B cell (primary cell): ENCODE measurements around the gene CDK5R2. TPM values are rescaled to one million over a fixed set of nuclear protein-coding genes. Genes with fewer than 3 reads are reported as not detected.

Experiments
- ATAC-seq: fragments of 200-7000 bp; cut with Tn5 transposase; one replicate; pipeline ENCODE4 v1.10.0; 2021; ENCODE audit warnings: low read depth, mild to moderate bottlenecking, moderate number of reproducible peaks, moderate library complexity
- CTCF ChIA-PET: fragments of 350-600 bp; sonication (Branson Sonifier 250); formaldehyde crosslinking; loops from one replicate; lab custom pipeline; 2021; ENCODE audit warnings: antibody characterized with exemption, inconsistent platforms; lab: Charles Lee
- POLR2A ChIA-PET: fragments of 350-600 bp; sonication (Branson Sonifier 250); formaldehyde crosslinking; loops from one replicate; lab custom pipeline; 2021; ENCODE audit warnings: antibody characterized with exemption; lab: Charles Lee
- DNase-seq: peaks from one replicate; pipeline ENCODE4 v3.0.0; 2013
- H2AFZ ChIP-seq: 2 replicates; pipeline ENCODE4 v1.6.1; 2012; ENCODE audit warnings: mild to moderate bottlenecking, low read depth, low read length; ENCODE audit not compliant: insufficient read depth, poor library complexity, severe bottlenecking
- H3K27ac ChIP-seq, 2 donors: 1 replicate in 1 of 2; 2 replicates in 1 of 2; pipeline ENCODE4 v1.5.1; 2012 to 2013; ENCODE audit warnings: low read length in 2 of 2, mild to moderate bottlenecking in 2 of 2, moderate library complexity in 1 of 2
- H3K27me3 ChIP-seq, 4 experiments: fragments of 200-600 bp in 1 of 4; sonication (generic) in 1 of 4; replicated peaks in 1 of 4; 1 replicate in 2 of 4; 2 replicates in 2 of 4; pipeline versions ENCODE4 v1.6.1 to v1.7.0; 2013 to 2016; ENCODE audit warnings: low read length in 3 of 4, mild to moderate bottlenecking in 2 of 4, mixed read lengths in 1 of 4, moderate library complexity in 1 of 4; ENCODE audit not compliant: insufficient read depth in 4 of 4, control insufficient read depth in 3 of 4; ENCODE audit errors: control extremely low read depth in 1 of 4
- H3K36me3 ChIP-seq, 2 experiments: replicated peaks in 1 of 2; 1 replicate in 1 of 2; 2 replicates in 1 of 2; pipeline versions ENCODE4 v1.6.1 to v1.7.1; 2013; ENCODE audit warnings: low read length in 1 of 2; ENCODE audit not compliant: insufficient read depth in 2 of 2, control insufficient read depth in 1 of 2; ENCODE audit errors: control extremely low read depth in 1 of 2, extremely low read depth in 1 of 2
- H3K4me1 ChIP-seq, 2 donors: fragments of 200-600 bp in 1 of 2; sonication (generic) in 1 of 2; 1 replicate in 1 of 2; 2 replicates in 1 of 2; pipeline versions ENCODE4 v1.5.1 to v1.6.1; 2013 to 2017; ENCODE audit warnings: low read length in 2 of 2; ENCODE audit not compliant: control insufficient read depth in 2 of 2, insufficient read depth in 2 of 2
- H3K4me2 ChIP-seq: replicated peaks from 2 replicates; pipeline ENCODE3; 2012; ENCODE audit warnings: mild to moderate bottlenecking, low read depth, low read length; ENCODE audit not compliant: poor library complexity, severe bottlenecking
- H3K4me3 ChIP-seq, 5 experiments: fragments of 200-600 bp in 1 of 5; sonication (generic) in 1 of 5; 1 replicate in 3 of 5; 2 replicates in 2 of 5; pipeline versions ENCODE4 v1.5.1 to v1.7.0; 2011 to 2016; ENCODE audit warnings: low read length in 4 of 5, mild to moderate bottlenecking in 4 of 5, low read depth in 2 of 5, control low read depth in 1 of 5, moderate library complexity in 1 of 5; ENCODE audit not compliant: insufficient read depth in 1 of 5; ENCODE audit errors: control extremely low read depth in 1 of 5, extremely low read depth in 1 of 5
- H3K79me2 ChIP-seq: fragments of 200-600 bp; sonication (generic); one replicate; pipeline ENCODE4 v1.6.0; 2016; ENCODE audit warnings: low read length; ENCODE audit not compliant: control insufficient read depth, insufficient read depth
- H3K9ac ChIP-seq: fragments of 200-600 bp; sonication (generic); 2 replicates; pipeline ENCODE4 v1.6.1; 2017; ENCODE audit warnings: mild to moderate bottlenecking, low read length, moderate library complexity
- H3K9me3 ChIP-seq, 3 donors: one replicate each; pipeline versions ENCODE4 v1.6.1 to v1.7.1; 2013; ENCODE audit warnings: low read length in 2 of 3; ENCODE audit not compliant: control insufficient read depth in 2 of 3, insufficient read depth in 1 of 3; ENCODE audit errors: control extremely low read depth in 1 of 3
- H4K20me1 ChIP-seq: 2 replicates; pipeline ENCODE4 v1.6.0; 2012; ENCODE audit warnings: mild to moderate bottlenecking, low read length; ENCODE audit not compliant: insufficient read depth, control insufficient read depth, poor library complexity, severe bottlenecking
- H3K27ac Mint-ChIP-seq: one replicate; pipeline ENCODE4 v1.8.0; 2021; ENCODE audit warnings: mixed read lengths
- H3K27me3 Mint-ChIP-seq: one replicate; pipeline ENCODE4 v1.8.0; 2021; ENCODE audit warnings: mixed read lengths
- H3K4me1 Mint-ChIP-seq: one replicate; pipeline ENCODE4 v1.8.0; 2021; ENCODE audit warnings: mixed read lengths
- H3K4me3 Mint-ChIP-seq: one replicate; pipeline ENCODE4 v1.8.0; 2021; ENCODE audit warnings: mixed read lengths
- H3K9me3 Mint-ChIP-seq: one replicate; pipeline ENCODE4 v1.8.0; 2022; ENCODE audit warnings: mixed read lengths; ENCODE audit not compliant: insufficient read depth
- CTCF ChIP-seq: fragments of 200-600 bp; IDR thresholded peaks from one replicate; pipeline ENCODE4 v1.8.0; 2022; ENCODE audit warnings: antibody characterized with exemption, mild to moderate bottlenecking
- EZH2 ChIP-seq: IDR thresholded peaks from 2 replicates; pipeline ENCODE4 v1.6.1; 2012; ENCODE audit warnings: borderline replicate concordance, low read depth, mild to moderate bottlenecking, moderate library complexity, low read length; ENCODE audit not compliant: insufficient read depth, poor library complexity, severe bottlenecking
- WGBS: methylation state at CpG from one replicate; pipeline ENCODE4 v1.1.5; 2013; ENCODE audit warnings: missing lambda C conversion rate; ENCODE audit not compliant: insufficient coverage; 5-methylcytosine and 5-hydroxymethylcytosine counted together
- intact Hi-C: fragments of 100-400 bp; cut with micrococcal nuclease; formaldehyde crosslinking; loops from one replicate; pipeline ENCODE4 v1.10.0; 2022
- polyA plus RNA-seq: library from polyadenylated mRNA; depleted of rRNA; stranded (reverse); fragments of >200 nt; gene quantifications from 2 replicates; pipeline ENCODE4 v1.2.3, GENCODE V29; 2012
- total RNA-seq, 2 donors: library from RNA; stranded (reverse); fragments of 120-200 nt in 1 of 2; gene quantifications; 1 replicate in 1 of 2; 2 replicates in 1 of 2; pipeline versions ENCODE4 v1.2.3 to v1.2.4, GENCODE V29; 2013 to 2022

CDK5R2 gene
- total and polyA plus RNA-seq, 2 donors (not counting 1 experiment from before 2014, with no cell fraction given), result not detected

GRCh38 chr2:218981881-218982585, 22.6 kb downstream of the CDK5R2 start:
- Mint-ChIP-seq H3K9me3 (no peaks in the 10 kb centered on the region), H3K4me3 (peak overlapping the region; percentile 74), H3K27ac (no peak overlapping the region), H3K4me1 (peaks cover 31% of the 10 kb centered on the region), H3K27me3 (peaks cover 63% of the 10 kb centered on the region)
- Histone ChIP-seq H3K27me3 (peaks cover 0 to 81% (median 54%) of the 10 kb centered on the region in 4 experiments), H3K9me3 (peaks cover 0 to 36% (median 0%) of the 10 kb centered on the region in 3 donors), H3K9ac (peak overlapping the region; percentile 52), H3K36me3 (no peaks in the 10 kb centered on the region), H2AFZ (peak overlapping the region; percentile 58), H3K4me2 (peak overlapping the region; percentile 90), H3K79me2 (no peaks in the 10 kb centered on the region), H3K4me1 (peaks cover 37 to 68% of the 10 kb centered on the region in 2 donors), H3K27ac (no peak overlapping the region), H3K4me3 (peak overlapping the region in 3 of 5 experiments; percentile 36 to 58 (median 37)), H4K20me1 (no peaks in the 10 kb centered on the region)
- peak; percentile 13 for ATAC-seq
- TF ChIP-seq CTCF (no peak), EZH2 (peak; percentile 85)
- DNase-seq, result peak; percentile 69
- intact Hi-C loops, result loop anchor here (1.0 to 5.0 kb wide), 4 partner anchors 85 to 173 kb away; no protein-coding TSS in a partner anchor
- WGBS, result 1% methylated on average over 69 of the region's 69 CpGs
- POLR2A ChIA-PET, result no interaction called here
- CTCF ChIA-PET, result interaction anchor here (0.8 to 3.3 kb wide), 11 partner anchors 12 to 172 kb away, joined by 3 to 55 read pairs (median 8); no protein-coding TSS in a partner anchor
